ENCODE measurements around the gene LGMN. TPM values are rescaled to one million over a fixed set of nuclear protein-coding genes. Genes with fewer than 3 reads are reported as not detected.

The LGMN gene
- 55.3 to 62.9 TPM (median 59.4 TPM) in 5 replicates for total RNA-seq (2022; extraction: Qiagen RNA extraction; ENCODE audit: low read depth)

DNA sequence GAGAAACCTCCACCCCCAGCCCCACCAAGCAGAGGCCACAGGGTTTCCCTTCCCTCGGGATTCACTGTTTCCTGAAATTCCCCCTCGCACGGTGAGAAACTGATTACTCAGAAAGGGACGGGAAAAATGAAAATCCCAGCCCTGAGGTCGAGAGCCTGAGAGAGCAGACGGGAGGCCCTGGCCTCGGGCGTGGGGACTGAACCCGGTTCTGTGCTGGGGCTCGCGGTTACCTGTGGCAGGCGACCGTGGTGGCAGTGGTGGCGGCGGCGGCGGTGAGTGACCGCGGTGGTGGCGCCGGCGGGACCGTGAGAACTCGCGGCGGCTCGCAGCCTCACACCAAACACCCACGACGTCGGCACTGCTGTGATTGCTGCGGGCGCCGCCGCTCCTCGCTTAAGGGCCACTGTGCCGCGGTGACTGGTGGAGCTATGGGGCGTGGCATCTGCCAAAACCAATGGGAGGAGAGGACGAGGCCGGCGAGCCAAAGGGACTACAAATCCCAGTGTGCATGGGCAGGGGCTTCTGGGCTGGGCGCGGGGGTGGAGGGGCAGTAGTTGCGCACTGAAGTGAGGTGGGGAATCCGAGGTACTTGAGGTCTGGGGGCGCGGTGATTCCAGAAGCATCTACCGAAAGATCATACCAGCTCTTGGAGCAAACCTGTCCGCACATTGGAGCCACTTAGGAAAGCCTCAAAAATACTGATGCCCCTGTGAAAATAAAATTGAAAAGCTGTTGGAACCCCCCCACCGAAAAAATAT lies at the start of gene LGMN:
Gene LGMN, minus strand, starts transcription at position 369 of the 758 bp plus-strand sequence. CDS start 15,841 bp downstream, outside the sequence.

DNA sequence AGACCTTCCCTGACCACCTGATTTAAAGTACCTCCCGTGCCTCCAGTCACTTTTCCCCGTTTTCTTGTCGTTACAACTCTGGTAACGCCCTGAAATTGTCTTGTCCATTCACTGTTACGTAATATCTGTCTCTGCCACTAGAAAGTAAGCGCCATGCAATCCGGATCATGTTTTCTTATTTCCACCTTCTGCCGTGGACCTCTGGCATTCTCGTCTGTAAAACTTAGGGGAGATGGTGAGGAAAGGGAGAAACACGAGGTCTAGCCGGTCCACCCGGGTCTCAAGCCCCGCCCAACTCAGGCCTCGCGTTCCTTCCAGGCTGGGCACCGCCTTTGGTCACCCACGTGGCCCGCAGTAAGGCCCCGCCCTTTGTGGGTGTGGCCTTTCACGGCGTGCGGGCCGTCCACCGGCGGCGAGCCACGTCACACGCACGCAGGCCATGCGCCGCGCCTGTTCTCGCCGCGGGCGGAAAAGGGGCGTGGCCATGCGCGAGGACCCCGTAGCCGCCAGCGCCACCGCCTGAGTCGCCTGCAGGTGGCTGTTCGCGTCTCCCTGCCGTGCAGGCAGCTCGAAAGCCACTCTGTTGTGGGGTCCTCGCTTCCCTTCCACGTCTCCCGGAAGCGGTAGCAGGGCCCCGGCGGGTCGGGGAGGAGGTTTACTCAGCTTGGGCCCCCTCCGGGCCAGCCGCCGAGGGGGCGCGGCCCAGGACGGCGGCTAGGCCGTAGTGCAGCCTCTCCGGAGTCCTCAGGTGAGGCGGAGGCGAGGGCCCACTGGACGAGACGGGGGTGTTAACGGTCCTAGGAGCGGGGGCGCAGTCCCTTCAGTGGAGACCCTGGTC lies 45.5 kb upstream of the LGMN start, which contains the start of gene GOLGA5:
Gene GOLGA5, plus strand, starts transcription at position 597 of the 838 bp plus-strand sequence. CDS start 3,133 bp downstream, outside the sequence.

Other genes with a start within 250 kb of the LGMN start
- gene RIN3, start 234.8 kb downstream of the LGMN start, total RNA-seq (2022; extraction: Qiagen RNA extraction; ENCODE audit: low read depth) = 19.6 to 27.4 TPM (median 25.9 TPM) in 5 replicates
- 20.0 to 31.1 TPM (median 26.8 TPM) in 5 replicates for gene GOLGA5, start 45.7 kb upstream of the LGMN start, total RNA-seq (2022; extraction: Qiagen RNA extraction; ENCODE audit: low read depth)
- gene CHGA, start 174.5 kb upstream of the LGMN start, total RNA-seq (2022; extraction: Qiagen RNA extraction; ENCODE audit: low read depth) = 0.86 to 2.1 TPM (median 1.4 TPM) in 5 replicates